DND-41 (cell line): ENCODE measurements around the gene TRIM40.
A peak's percentile ranks its signal among the peaks of the same experiment; 100 is the strongest.

ENCODE experiments used
- CTCF ChIP-seq: IDR thresholded peaks from 2 replicates; pipeline ENCODE4 v1.5.1; 2012; ENCODE audit warnings: borderline replicate concordance, low read length, moderate library complexity, mild to moderate bottlenecking; ENCODE audit not compliant: poor library complexity, severe bottlenecking; ENCODE audit errors: extremely low read depth
- EZH2 ChIP-seq: IDR thresholded peaks from 3 replicates; pipeline ENCODE4 v1.6.1; 2012; ENCODE audit warnings: borderline replicate concordance, low read depth, mild to moderate bottlenecking, moderate library complexity, low read length, inconsistent platforms; ENCODE audit not compliant: severe bottlenecking

DNA sequence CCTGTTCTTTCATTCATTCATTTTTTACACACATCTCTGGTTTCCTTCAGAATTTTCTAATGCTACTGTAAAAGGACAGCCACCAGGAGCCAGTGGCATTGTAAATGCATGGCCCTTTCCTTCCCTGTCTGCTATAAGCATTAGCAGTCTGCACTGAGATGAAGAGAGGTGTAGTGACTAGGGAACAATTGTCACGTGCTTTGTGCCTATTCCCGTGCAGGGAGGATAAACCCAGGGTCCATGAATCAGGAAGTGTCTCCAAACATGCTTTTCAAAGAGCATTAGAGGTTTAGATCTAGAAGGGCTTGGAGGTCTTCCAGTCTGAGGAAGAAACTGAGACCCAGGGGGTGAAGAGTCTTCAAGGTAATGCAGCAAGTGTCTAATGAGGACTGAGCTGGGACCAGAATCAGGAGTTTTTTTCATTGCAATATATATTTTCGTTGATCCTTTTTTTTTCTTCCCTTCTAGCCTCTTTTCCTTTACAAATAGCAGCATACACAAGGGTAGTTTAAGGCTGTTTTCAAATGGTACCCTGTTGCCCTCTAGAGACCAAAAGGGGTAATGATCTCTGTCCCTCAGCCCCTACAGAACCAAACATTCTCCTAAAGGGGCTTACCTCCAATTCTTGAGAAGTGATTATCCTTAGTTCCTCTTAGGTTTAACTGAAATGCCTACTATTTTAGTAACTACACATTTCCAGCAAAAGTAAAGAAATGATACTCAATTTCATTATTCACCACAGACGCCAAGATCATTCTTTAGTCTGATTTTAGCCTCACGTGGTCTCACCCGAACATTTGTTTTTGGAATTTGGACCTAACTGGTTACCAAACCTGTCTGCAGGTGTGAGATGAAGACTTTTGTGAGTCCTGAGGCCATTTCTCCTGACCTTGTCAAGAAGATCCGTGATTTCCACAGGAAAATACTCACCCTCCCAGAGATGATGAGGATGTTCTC lies 34.0 kb downstream of the TRIM40 start:
- peak; percentile 83 for TF ChIP-seq CTCF
- no peak for TF ChIP-seq EZH2
